HG03060 (cell line): ENCODE measurements around the gene AHSA1.
A peak's percentile ranks its signal among the peaks of the same experiment; 100 is the strongest.
"Not testable (repeated sequence)": the region's sequence is repeated elsewhere in the genome, so short reads cannot be mapped to it uniquely, and the experiment has no call there.

Source experiments
- ATAC-seq: cut with Tn5 transposase; IDR thresholded peaks from one replicate; pipeline ENCODE4 v1.9.1; 2021; ENCODE audit warnings: low read depth, moderate number of reproducible peaks; ENCODE audit not compliant: unreplicated experiment

Gene AHSA1

GRCh38 chr14:77457522-77458248 is at the start of gene AHSA1, which contains the start of gene VIPAS39:
Gene AHSA1, plus strand, starts transcription at chr14:77458093. Its CDS starts 97 bp downstream, at chr14:77458190.
Gene VIPAS39, minus strand, starts transcription at chr14:77457601. Its CDS starts 3,499 bp downstream, at chr14:77454102.
- ATAC-seq, result peak; percentile 90

- ATAC-seq, result no peak
Observed at GRCh38 chr14:77409131-77409533, 48.8 kb upstream of the AHSA1 start.

- ATAC-seq, result not testable (repeated sequence)
Observed at GRCh38 chr14:77415403-77416030, 42.4 kb upstream of the AHSA1 start.

- ATAC-seq, result not testable (repeated sequence)
Observed at GRCh38 chr14:77416098-77416497, 41.8 kb upstream of the AHSA1 start.

- no peak for ATAC-seq
Observed at GRCh38 chr14:77416836-77417235, 41.1 kb upstream of the AHSA1 start.

GRCh38 chr14:77421201-77421600 is 36.7 kb upstream of the AHSA1 start:
- no peak for ATAC-seq

GRCh38 chr14:77423423-77423822 is 34.5 kb upstream of the AHSA1 start, which contains the start of gene NOXRED1:
Gene NOXRED1, minus strand, starts transcription at chr14:77423523. Its CDS starts 634 bp downstream, at chr14:77422889.
- ATAC-seq, result no peak

GRCh38 chr14:77424862-77425261 is 33.0 kb upstream of the AHSA1 start:
- no peak for ATAC-seq

- ATAC-seq, result no peak
Observed at GRCh38 chr14:77426396-77426795, 31.5 kb upstream of the AHSA1 start.

GRCh38 chr14:77436042-77436441 is 21.9 kb upstream of the AHSA1 start:
- ATAC-seq, result no peak

GRCh38 chr14:77438596-77438995 is 19.3 kb upstream of the AHSA1 start:
- no peak for ATAC-seq

- no peak for ATAC-seq
Observed at GRCh38 chr14:77439861-77440260, 18.0 kb upstream of the AHSA1 start.

- no peak for ATAC-seq
Observed at GRCh38 chr14:77442196-77442595, 15.7 kb upstream of the AHSA1 start.

GRCh38 chr14:77455966-77456640 is 1.8 kb upstream of the AHSA1 start:
- ATAC-seq, result no peak

- ATAC-seq, result no peak
Observed at GRCh38 chr14:77457115-77457521, 775 bp upstream of the AHSA1 start.

- peak; percentile 5 for ATAC-seq
Observed at GRCh38 chr14:77458249-77458950, 507 bp downstream of the AHSA1 start.

GRCh38 chr14:77459072-77459723 is 1.3 kb downstream of the AHSA1 start:
- ATAC-seq, result no peak

- no peak for ATAC-seq
Observed at GRCh38 chr14:77467801-77468200, 9.9 kb downstream of the AHSA1 start.

- no peak for ATAC-seq
Observed at GRCh38 chr14:77469067-77469505, 11.2 kb downstream of the AHSA1 start.

- ATAC-seq, result no peak
Observed at GRCh38 chr14:77469539-77469938, 11.6 kb downstream of the AHSA1 start.
